RPMI8226 (cell line): ENCODE measurements around the gene SGPP1.
"Not testable (repeated sequence)": the region's sequence is repeated elsewhere in the genome, so short reads cannot be mapped to it uniquely, and the experiment has no call there.

Experiments used
- DNase-seq: peaks from one replicate; pipeline ENCODE4 v3.0.0-alpha.2; 2015

Gene SGPP1

GRCh38 chr14:63725786-63726460 lies 1.9 kb downstream of the SGPP1 start:
- no peak for DNase-seq

DNA sequence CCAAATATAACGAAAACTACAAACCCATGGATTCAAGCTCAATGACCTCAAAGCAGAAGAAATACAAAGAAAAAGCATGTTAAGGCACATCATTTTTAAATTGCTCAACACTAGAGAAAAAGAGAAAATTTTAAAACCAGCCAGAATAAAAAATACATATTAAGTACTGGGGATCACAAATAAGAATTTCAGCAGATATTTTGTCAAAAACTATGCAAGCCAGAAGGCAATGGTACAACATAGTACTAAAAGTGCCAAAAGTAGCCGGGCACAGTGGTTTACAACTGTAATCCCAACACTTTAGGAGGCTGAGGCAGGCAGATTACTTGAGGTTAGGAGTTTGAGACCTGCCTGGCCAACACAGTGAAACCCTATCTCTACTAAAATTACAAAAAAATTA lies 10.2 kb downstream of the SGPP1 start:
- DNase-seq = no peak

GRCh38 chr14:63715360-63715759 lies 12.5 kb downstream of the SGPP1 start:
- DNase-seq = no peak

- no peak for DNase-seq
These were observed 14.1 kb downstream of the SGPP1 start for GRCh38 chr14:63713764-63714163.

GRCh38 chr14:63713058-63713457 lies 14.8 kb downstream of the SGPP1 start:
- no peak for DNase-seq

DNA sequence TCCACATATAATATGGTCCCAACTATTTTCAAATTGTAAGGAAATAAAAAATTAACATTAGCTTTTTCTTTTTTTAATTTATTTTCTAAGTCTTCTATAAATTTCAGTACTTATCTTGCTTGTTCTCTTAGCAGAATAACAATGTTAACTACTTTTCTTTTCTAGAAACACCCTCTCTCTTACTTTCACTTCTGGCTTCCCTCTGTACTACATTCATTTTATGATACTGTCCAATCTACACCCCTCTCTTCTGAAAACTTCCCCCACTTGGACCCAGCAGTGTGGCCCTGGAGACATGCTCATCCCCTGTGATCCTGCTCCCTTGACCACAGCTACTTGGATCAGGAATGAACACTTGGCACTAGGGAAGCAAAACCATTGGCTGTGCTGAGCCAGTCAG lies 15.7 kb downstream of the SGPP1 start:
- no peak for DNase-seq

DNA sequence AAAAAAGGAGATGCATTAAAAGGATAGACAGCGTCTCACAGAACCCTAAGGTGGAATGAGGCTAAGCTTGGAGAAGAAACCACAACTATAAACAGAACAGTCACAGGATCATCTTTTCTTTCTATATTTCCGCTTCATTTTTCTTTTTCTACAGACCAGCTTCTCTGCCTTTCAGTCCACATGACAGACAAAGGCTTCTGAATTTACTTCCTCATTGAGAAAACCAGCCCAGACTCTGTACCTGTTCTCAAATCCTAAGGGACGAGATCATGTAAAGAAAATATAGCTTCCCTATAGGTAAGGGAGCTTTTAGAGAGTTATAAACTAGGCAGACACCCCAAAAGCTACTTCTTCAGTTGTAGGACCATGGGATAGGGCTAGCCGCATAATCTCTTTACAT lies 17.4 kb downstream of the SGPP1 start:
- DNase-seq = no peak

GRCh38 chr14:63709589-63709988 lies 18.3 kb downstream of the SGPP1 start:
- DNase-seq = no peak

GRCh38 chr14:63707216-63707615 lies 20.6 kb downstream of the SGPP1 start:
- DNase-seq = no peak

GRCh38 chr14:63705561-63706070 lies 22.2 kb downstream of the SGPP1 start:
- DNase-seq = no peak

DNA sequence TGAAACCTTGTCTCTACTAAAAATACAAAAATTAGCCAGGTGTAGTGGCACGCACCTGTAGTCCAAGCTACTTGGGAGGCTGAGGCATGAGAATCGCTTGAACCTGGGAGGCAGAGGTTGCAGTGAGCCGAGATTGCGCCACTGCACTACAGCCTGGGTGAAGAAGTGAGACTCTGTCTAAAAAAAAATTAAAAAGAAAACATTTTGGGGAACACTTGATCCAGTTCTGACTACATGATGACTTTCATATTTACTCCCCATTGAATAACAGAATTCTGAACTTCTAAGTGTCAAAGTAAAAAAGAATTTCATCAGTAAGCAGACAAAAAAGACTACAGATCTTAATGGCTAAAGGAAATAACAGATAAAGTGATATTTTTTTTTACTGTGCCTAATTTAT lies 25.3 kb downstream of the SGPP1 start:
- not testable (repeated sequence) for DNase-seq

DNA sequence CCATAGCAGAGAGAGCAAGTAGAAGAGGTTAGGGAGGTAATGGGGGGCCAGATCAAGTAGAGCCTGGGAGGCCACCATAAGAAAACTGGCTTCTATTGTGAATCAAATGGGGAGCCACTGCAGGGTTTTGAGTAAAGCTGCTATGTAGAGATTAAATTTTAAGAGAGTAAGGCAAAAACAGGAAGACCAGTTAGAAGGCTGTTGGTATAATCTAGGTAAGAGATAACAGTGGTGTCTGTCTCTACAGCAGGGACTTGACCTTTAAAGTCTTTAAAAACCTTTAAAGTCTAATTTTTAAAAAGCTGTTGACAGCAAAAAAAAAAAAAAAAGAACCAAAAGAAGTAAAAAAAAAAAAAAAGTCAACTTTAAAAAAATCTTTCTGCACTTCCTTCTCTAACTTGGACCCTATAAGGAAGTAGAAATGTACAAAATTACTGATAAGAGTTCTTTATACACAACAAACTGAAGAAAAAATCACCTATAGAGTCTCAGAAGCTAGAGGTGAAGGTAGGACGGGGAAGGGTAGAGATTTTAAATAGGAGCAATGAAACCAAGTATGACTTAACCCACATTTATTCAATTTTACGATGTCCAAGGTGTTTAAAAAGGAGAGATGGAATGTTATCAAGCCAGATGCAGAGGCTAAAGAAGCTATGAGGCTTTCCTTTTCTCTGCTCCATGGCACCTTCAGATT lies 26.1 kb downstream of the SGPP1 start:
- DNase-seq = no peak

DNA sequence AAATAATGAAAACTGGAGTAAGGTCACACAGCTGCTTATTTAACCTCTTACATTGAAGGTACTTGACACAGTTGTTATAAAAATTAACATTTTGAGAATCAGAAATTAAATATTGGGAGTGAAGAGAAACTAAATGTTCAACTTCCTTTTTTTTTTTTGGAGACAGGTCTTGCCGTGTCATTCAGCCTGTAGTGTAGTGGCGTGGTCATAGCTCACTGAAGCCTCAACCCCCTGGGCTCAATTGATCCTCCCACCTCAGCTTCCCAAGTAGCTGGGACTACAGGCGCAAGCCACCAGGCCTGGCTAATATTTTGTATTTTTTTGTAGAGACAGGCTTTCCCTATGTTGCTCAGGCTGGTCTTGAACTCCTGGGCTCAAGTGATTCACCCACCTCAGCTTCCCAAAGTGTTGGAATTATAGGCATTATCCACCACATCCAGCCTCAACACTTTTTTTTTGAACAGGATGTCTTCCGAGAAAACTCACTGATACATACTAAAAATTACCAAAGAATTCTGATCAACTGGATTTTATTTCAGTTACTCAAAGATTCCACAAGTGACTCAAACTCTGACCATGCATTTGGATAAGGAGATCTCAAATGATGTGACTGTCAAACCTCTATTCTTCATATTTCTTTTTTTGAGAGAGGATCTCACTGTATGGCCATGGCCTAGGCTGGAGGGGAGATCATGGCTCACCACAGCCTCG lies 35.4 kb downstream of the SGPP1 start:
- no peak for DNase-seq

GRCh38 chr14:63689132-63689531 lies 38.7 kb downstream of the SGPP1 start:
- DNase-seq = no peak

- DNase-seq = no peak
These were observed 40.9 kb downstream of the SGPP1 start for GRCh38 chr14:63686926-63687325.

- no peak for DNase-seq
These were observed 42.5 kb downstream of the SGPP1 start for GRCh38 chr14:63685401-63685800.

GRCh38 chr14:63682727-63683593 lies 44.9 kb downstream of the SGPP1 start:
- DNase-seq = no peak

DNA sequence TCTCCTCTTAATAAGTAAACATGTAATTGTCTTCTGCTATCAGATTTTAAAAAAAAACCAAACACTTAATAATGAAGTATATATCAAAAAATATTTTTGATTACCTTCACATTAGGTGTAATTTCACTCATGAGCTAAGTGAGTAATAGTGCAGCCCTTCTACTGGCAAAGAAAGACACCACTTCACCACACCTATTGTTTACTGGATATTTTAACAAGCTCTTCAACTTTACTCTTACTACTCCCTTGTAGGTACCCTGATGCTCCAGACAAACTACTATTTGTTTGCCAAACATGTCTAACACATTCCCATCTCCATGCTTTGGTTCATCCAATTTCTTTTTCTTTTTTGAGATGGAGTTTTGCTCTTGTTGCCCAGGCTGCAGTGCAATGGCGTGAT lies 49.3 kb downstream of the SGPP1 start:
- DNase-seq = no peak

DNA sequence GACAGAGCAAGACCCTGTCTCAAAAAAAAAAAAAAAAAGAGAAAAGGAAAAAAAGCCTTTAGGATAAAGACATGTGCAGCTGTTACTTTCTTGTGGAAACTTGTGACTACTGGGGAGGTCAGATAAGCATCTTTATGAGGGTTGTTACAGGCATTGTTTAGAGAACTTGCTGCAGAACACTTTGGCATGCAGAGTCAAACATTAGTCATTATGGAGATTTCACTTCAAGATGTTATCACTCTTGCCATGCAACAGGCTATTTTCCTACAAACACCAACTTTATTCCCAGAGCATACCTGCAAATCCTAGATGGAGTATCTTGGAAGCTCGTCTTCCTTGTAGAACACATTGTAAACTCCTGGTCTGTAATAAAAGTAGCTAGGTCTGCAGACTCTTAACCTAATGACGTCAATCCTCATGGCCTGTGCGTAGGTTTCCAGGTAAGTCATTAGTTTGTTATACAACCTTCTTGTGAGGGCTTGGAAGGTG lies 49.9 kb downstream of the SGPP1 start:
- DNase-seq = no peak

- DNase-seq = no peak
These were observed 51.2 kb downstream of the SGPP1 start for GRCh38 chr14:63676615-63677014.

- no peak for DNase-seq
These were observed 53.9 kb downstream of the SGPP1 start for GRCh38 chr14:63673886-63674497.

- DNase-seq = no peak
These were observed 54.6 kb downstream of the SGPP1 start for GRCh38 chr14:63673255-63673654.
